Activated T-cell treated with anti-CD3 and anti-CD28 coated beads, Interleukin-2, amount 50 U/mL, for 48 hours (primary cell): ENCODE results near the gene RNF150.
"Not testable (repeated sequence)": the region's sequence is repeated elsewhere in the genome, so short reads cannot be mapped to it uniquely, and the experiment has no call there.

Experiments used
- DNase-seq, 2 experiments: peaks; one replicate each; pipeline ENCODE4 v3.0.0-alpha.2; 2020

The RNF150 gene

DNA sequence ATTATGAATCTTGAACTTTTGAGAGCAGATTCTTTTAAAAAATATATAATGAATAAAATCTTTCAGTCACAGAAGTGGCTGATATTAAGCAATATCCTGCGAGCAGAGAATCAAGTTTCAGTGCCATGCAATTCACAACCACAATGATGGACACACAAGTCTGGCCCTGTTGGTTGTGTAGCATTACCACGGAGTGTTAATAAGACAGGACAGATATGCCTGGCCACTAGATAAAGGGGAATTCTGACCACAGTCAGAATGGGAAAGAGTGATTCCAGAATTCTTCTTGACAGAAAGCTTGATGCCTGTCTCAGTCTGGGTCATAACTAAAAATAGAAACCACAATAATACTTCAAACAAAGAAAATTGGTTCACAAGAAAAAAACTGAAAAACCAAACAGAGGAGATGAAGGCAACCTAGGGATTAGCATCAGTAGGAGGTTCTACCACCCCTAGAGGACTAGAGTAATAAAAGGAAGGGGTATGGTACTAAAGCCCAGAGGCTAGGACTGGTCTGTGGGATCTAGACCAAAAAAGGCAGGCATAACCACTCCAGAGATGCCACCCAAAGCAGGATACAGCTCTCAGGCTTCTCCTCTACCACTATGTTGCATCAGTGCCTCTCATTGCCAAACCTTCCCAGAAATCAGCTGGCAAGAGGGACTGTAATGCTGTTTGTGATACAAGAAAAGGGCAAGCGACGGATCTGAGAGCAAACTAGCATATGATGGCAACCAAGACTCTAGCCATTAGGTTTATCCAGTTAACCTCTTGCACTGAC, 59.0 kb downstream of the RNF150 start:
- DNase-seq = no peak

DNA sequence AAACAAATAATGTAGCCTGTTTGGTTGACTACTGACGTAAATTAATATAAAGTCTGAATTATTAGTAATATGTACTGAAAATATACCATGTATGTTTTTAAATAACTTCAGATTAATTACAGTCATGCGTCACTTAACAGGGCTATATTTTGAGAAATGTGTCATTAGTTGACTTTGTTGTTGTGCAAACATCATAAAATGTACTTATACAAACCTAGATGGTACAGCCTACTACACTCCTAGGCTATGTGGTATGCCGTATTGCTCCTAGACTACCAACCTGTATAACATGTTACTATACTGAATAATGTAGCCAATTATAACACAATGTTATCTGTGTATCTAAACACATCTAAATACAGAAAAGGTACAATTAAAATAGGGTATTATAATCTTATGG, 66.6 kb downstream of the RNF150 start:
- no peak for DNase-seq

DNA sequence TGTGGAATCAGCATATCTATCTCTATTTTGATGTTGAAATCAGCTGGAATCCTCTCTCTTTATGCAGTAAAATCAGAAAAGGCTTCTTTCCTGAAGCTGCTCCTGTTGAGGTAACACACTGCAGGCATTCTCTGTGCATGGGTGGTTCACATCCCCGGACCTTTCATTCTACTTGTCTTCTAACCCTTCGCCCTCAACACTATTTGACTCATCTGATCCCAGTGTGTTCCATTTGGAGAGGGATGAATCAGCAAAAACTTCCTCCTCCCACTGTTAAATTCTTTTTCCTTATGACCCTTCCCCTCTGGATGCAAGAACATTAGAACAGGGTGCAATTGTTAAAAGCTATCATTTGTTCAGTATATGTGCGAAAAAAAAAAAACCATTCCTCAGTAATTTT, 67.4 kb downstream of the RNF150 start:
- DNase-seq = no peak

DNA sequence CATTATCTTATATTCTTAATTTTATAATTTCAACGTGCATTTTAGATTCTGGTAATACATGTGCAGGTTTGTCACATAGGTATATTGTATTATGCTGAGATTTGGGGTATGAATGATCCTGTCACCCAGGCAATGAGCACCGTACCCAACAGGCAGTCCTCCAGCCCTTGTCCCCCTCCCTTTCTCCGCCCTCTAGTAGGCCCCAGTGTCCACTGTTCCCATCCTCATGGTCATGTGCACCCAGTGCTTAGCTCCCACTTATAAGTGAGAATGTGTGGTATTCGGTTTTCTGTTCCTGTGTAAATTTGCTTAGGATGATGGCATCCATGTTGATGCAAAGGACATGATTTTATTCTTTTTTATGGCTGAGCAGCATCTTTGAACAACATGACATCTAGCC, 70.6 kb downstream of the RNF150 start:
- no peak for DNase-seq

DNA sequence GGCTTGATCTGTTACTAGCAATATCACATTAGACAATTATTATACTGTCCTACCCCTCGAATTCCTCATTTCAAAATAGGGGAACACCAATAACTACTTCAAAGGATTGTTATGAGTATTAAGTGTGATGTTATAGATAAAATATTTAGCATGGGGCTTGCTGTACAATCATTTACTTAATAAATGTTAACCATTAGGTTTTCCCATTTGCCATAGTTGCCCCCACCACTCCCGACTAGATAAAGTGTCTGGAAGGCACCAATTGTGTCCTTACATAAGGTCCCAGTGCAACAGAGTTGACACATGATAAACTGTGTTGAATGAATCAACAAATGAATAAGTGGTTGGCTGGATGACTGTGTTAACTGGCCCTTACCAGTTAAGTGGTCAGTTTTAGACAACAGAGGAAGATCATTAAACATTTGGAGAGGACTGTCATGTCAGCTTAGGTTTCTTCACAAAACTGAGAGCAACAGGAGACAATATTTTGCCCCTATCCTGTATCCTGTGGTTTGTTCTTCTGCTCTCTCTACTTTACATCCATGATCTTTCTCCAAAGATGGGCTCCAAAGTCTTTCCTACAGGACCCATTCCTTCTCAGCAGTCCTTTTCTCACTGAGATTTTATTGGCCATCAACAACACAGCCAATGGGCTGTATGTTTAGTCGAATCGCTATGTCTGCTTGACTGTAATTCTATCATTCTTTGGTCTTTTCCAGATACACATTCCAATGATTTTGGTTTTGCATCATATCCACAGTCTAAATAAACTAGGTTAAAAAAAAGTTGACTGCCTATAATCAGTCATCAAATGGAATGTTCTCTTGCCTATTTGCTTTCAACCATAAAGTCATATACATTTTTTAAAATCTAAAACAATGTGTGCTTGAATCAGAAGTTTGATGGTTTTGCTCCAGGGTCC, 74.4 kb downstream of the RNF150 start:
- no peak for DNase-seq

DNA sequence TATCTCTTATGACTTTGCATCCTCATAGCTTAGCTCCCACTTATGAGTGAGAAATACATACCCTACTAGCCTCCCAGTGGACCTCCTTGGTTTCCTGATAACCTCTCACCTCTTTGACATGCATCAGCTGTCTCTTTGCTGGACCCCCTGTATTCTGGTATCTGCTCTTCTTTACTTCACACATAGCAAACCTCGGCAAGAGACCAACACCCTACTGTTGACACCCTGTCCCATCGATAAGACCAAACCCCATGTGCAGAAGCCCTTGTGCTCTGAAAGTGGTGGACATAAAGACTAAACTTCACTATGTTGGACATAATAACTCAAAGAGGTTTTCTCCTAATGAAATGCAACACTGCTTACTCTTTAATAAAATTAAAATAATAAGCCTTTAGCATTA, 75.7 kb downstream of the RNF150 start:
- DNase-seq = no peak

DNA sequence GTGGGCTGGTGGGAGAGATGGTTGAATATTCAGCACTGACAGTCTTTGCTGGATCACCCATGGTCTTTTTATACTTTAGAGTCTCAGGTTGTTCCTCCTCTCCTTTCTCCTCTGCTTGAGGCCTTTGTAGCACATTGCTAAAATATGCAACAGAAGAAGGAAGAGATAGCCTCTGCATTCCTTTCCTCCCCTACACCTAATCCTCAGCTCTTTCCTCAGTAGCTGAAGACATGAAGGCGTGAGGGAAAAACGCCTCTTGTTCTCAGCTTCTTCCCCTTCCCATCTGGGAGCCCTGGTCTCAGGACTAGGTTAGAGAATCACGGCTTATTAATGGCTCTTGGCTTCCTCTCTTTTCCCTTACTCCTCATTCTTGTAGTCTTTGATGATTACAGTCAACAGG, 76.8 kb downstream of the RNF150 start:
- DNase-seq = no peak

DNA sequence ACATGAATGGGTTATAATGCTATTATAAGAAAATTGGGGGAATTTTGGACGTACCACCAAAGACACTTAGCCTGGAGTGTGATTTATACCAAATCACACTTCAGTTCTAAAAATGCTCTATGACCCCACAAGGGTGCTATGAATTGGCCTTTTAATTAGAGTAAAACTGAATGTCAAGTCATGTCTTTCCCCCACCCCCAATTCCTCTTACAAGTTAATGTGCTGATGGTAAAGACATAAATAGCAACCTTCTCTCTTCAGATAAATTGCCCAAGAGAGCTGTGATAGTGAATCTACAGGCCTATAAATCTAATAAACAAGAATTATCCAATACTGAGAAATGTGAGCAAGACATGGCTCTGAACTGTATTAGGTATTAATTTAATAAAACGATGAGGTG, 78.8 kb downstream of the RNF150 start:
- DNase-seq = no peak

DNA sequence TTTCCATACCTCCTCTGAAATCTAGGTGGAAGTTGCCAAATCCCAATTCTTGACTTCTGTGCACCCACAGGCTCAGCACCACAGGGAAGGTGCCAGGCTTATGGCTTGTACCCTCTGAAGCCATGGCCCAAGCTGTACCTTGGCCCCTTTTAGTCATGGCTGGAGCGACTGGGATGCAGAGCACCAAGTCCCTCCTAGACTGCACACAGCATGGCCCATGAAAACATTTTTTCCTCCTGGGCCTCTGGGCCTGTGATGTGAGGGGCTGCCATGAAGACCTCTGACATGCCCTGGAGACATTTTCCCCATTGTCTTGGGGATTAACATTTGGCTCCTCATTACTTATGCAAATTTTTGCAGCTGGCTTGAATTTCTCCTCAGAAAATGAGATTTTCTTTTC, 82.3 kb downstream of the RNF150 start:
- not testable (repeated sequence) for DNase-seq

DNA sequence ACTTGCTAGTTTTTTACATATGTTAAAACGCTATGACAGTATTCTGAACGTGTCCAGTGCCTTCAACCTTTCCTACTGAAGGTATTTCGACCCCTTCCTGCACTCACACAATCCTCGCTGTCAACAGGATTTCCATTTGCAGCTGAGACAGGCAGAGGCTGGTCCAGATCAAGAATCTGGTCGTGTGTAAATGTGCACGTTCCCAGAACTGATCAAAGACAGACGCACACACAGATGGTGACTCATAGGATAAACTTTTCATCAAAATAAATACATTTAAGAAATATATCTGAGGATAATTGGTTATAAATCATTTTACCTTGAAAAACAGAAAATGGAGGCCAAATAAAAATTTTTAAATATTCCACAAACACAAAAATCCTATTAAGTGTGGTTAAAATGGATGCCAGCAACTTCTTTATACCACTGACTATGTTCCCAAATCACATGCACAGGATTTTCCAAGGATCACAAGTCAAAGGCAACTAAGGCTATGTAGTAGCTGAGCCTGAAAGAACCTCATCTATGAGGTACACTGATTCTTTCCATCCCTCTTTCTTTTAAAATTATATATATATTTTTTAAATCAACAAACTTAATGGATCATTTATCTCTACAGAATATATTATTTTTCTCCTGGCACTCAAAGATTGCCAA, 85.9 kb downstream of the RNF150 start:
- no peak for DNase-seq

DNA sequence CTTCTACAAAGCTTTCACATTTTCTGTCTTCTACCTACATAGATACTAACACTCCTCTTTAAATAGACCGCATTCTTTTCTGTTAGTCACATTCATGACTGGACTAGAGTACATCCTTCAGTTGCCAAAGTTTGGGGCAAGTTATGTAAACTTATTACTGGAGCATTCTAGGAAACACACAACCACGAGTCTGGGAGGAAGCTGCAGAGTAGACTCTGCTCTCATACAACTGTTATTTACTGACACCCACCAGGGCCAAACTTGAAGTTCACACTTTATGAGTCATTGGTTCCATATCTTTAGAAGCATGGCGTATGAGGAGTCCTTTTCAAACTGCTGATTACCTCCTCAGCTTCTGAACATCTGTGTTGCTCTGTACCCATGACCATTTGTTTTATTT, 87.0 kb downstream of the RNF150 start:
- DNase-seq = no peak

DNA sequence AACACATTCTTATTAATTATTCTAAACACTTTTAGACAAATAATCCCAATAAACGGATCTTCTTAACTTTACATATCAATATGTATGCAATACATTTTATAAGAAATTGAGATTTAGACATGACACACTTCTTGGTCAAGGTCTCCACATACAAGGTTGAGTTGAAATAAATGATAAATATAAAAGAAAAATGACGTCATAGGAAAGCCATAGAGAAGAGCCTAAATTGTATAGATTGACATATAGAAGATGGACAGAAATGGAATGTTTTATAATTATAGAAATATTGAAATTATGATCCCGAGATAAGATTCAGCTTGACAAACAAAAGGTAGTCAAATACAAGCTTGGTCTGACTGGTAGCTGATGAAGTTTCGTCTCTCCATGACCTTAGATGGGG, 87.4 kb downstream of the RNF150 start:
- DNase-seq = no peak

DNA sequence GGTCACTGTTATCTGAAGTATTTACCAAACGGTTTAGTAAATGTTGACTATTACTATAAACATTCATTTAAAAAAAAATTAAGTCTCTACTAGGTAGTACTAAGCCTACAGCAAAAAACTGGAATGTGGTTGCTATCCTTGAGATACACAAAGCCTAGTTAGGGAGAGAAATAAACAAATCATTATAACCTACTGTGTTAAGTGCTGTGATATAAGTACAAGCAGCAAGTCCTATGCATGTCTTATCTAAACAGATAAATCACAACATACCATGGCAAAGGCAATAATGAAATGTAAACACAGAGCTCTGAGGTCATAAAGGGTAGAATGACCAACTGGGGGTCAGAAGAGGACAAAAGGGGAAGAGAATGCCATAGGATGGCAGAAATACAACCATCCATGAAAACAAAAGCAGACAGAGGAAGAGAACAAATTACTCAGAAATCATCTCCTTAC, 92.2 kb downstream of the RNF150 start:
- DNase-seq = no peak

DNA sequence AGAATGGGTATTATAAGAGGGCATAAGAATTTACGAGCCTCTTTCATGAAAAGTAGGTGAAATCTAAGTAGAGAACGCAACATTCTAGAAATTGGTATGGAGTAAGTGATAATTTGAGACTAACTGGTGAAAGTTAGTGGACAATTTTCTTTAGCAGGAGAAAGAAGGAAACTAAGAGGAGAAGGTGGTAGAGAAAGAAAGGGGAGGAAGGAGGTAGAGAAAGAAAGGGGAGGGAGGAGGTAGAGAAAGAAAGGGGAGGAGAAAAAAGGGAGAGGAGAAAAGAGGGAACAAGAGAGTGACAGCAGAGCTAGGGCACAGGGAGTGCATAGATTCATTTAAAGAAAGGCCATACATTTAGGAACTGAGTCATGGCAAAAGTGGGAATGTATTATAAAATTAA, 94.1 kb downstream of the RNF150 start:
- no peak for DNase-seq

DNA sequence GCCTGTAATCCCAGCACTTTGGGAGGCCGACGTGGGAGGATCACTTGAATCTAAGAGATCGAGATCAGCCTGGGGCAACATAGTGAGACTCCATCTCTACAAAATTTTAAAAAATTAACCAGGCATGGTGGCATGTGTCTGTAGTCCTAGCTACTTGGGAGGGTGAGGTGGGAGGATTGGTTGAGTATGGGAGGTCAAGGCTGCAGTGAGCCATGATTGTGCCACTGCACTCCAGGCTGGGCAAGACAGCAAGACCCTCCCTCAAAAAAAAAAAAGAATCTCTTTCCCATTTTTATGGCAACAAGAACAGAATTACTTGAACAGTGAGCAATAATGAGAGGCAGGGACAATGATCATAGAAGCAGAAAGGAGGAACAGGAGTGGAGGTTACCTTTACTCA, 94.8 kb downstream of the RNF150 start:
- no peak for DNase-seq

DNA sequence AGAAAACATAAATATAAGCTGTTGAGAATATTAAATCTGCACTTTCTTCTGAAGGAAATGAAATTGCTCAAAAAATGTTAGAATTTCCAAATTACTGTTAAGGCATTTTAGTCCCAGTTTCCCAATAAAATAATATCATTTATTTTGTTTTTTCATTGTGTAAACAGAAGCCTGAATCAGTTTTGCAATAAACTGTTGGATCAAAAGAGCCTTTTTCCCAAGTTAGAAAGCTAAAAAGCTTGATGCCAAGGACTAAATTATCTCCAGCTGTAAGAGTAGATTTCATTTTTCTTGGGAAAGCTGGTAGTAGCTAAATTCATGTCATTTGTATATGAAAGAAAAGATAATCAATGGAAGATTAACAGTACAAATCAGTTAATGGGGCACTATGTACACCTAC, 95.8 kb downstream of the RNF150 start:
- DNase-seq = no peak

DNA sequence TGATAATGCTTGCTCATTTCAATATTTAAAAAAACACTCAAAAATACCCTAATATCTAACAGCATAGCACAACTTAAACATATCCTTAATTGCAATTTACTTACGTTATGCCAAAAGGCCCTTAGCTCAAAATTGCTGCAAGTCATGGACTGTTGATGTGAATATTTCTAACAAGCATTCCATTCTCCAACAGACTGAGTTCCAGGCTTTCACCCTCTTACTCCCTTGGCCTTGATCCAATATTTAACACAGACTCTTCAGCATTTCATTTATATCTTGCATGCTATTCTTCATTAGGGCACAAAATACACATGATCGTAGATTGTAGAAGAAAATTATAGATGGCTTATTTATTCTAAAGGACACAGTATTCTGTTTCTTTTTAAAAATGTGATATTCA, 96.5 kb downstream of the RNF150 start:
- DNase-seq = no peak

DNA sequence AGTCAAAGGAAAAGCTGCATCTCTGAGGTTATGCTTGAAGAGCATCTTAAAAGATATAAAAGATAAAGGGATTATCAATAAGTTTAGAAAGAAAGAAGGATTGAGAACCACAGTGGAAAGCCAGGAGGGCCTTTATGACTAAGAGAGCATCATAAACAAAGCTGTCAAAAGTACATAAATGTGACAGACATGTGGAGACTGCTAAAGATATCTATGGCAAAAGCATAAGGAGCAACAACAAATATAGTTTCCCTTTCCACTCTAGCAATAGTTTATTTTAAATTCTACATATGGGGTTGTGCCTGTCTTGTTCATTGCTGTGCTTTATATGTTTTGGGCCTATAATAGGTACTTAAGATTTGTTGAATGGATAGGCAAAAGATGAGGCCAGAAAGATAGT, 97.3 kb downstream of the RNF150 start:
- no peak for DNase-seq

DNA sequence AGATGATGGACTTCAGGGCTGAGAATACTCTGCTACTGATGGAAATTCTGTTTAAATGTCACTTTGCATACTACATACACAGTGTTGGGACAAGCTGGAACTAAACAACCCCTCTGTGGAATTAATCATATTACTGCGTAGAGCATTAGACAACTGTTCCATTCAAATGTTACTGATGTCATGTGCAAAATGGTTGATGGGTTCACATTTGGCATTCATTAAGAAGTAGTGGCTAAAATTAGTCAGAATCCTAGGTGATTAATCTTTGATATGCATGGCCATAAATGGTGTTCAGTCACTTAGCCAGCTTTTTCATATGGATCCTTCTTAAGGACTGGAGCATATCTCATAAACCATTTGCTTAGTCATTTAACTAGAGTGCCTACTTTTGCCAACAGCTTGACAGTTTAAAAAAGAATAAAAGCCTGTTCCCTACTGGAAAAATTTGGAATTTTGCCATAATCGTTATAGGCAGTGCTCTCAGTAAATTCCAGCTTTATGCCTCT, 105.2 kb downstream of the RNF150 start:
- no peak for DNase-seq

DNA sequence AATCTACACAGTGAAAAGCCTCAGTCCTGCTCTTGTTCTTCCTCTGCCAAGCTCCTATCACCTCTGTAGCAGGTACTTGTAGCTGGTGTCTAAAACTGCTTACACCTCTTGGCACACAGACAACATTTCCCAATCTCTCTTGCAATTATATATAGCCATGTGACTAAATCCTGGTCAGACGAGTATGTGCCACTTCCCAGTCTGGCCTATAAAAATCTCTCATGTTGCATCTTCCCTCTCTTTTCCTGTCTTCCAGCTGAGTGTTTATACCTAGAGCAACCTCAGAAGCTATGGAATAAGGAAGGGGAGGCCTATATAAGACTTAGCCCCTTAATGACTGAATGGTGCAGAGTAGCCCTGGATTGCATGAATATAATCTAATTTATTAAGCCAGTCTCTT, 105.8 kb downstream of the RNF150 start:
- DNase-seq = no peak

DNA sequence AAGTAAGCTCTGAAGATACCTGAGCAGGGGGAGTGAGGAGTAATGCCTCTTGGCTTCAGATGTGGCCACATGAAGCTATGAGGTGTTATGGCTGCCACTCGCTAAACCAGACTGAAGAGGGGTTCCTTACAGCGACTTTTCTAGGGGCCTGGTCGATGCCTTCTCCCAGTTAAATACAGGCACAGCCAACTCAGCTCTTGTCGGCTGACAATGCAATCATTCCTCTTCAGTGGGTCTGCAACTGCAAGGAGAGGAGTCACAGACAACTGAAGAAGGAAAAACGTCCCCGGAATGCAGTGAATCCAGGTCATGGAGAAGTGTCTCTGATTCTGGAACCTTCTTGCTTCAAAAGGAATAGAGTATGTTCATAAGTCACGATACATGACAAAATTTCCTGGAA, 106.4 kb downstream of the RNF150 start:
- DNase-seq = no peak

DNA sequence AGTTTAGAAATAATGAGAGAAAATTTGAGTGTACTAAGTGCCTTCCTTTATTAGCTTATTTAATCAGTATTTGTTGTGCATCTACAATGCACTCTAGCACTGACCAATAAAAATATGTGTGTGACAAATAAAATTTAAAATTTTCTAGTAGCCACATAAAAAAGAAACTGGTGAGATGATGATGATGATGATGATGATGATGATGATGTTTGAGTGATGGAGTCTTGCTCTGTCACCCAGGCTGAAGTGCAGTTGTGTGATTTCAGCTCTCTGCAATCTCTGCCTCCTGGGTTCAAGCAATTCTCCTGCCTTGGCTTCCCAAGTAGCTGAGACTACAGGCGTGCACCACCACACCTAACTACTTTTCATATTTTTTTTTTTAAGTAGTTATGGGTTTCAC, 110.2 kb downstream of the RNF150 start:
- DNase-seq = no peak

DNA sequence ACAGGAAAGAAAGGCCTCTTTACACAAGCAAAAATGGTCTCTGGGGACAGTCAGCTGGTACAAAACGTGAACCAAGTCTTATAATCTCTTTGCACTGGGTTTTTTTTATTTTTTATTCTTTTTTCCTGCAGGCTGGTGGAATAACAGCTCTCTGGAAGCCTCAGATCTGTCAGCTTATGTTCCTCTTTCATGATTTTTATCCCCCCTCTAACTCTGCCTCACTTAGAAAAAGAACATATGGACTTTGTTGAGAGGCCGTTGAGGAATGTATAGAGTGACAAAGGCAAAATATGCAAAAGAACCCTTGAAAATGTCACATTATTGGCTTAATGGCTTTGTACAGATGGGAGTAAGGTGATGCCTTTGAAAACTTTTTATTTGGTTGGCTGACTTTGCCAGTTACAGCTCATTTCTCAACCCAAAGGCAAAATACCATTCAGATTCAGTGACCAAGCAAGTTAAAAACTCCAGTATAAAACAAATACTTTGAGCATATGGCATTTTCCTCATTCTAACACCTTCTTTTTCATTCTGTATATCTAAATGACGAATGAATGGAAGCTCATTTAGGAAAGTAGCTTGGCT, 111.1 kb downstream of the RNF150 start:
- no peak for DNase-seq
